ENCODE measurements around the gene ZMYND8.
"Not testable (repeated sequence)": the region's sequence is repeated elsewhere in the genome, so short reads cannot be mapped to it uniquely, and the experiment has no call there.

Gene ZMYND8

DNA sequence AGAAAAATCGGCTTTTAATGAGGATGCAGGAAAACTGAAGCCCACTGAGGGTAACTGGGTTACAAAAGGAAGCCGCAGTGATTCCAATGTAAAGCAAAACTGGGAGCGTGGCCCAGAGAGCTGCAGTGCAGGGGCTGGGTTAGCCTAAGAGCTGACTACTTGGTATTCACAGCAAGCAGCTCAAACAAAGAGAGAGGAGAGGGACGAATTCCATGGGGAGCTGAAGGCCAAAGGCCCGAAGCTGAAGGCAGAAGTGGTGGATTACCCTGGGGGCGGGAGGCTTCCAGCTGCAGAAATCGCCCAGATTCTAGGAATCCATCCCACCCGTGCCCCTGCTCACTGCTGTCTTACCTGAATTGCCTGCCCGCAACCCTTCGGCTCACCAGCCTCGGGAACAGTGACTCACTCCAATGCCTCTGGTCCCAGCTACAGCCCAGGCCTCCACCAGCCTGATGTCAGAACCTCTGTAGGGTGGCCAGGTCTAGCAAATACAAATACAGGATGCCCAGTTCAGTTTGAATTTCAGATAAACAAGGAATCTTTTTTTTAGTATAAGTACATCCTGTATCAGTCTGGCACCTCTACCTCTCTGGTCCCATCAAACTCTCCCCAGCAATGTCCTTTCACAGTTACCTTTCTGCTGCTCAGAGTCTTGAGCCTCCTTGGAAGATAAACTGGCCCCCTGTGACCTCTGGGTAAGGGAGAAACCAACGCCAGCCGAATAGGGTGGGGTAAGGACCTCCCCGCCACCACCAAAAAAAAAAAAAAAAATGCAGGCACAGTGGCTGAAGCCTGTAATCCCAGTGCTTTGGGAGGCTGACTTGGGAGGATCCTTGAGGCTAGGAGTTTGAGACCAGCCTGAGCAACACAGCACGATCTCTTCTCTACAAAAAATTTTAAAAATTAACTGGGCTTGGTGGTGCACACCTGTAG is 14.6 kb upstream of the ZMYND8 start:
- no peak for DNase-seq (ENCODE audit: extremely low spot score)

DNA sequence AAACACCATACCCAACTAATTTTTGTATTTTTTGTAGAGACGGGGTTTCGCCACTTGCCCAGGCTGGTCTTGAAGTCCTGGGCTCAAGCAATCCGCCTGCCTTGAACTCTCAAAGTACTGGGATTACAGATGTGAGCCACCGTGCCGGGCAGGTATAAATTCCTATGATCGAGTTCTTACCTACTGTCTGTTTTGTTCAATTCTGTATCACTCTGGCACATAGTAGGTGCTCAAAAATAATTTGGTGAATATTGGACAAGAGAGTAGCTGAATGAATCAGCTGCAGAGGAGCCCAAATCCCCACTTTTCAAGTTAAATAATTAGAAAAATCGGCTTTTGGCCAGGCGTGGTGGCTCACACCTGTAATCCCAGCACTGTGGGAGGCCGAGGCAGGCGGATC is 13.7 kb upstream of the ZMYND8 start:
- TF ChIP-seq, protein P1, sequence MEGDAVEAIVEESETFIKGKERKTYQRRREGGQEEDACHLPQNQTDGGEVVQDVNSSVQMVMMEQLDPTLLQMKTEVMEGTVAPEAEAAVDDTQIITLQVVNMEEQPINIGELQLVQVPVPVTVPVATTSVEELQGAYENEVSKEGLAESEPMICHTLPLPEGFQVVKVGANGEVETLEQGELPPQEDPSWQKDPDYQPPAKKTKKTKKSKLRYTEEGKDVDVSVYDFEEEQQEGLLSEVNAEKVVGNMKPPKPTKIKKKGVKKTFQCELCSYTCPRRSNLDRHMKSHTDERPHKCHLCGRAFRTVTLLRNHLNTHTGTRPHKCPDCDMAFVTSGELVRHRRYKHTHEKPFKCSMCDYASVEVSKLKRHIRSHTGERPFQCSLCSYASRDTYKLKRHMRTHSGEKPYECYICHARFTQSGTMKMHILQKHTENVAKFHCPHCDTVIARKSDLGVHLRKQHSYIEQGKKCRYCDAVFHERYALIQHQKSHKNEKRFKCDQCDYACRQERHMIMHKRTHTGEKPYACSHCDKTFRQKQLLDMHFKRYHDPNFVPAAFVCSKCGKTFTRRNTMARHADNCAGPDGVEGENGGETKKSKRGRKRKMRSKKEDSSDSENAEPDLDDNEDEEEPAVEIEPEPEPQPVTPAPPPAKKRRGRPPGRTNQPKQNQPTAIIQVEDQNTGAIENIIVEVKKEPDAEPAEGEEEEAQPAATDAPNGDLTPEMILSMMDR (IDR thresholded peaks at IDR 0.05; ENCODE audit: control extremely low read depth, extremely low read depth, low read depth, missing control alignments), result no peak
- ChIA-PET POLR2A (no interaction called here), CTCF (interaction anchor here (1.1 to 6.8 kb wide), 2 partner anchors 13 to 97 kb away, joined by 4 to 63 read pairs; no protein-coding TSS in a partner anchor)
- DNase-seq (ENCODE audit: extremely low spot score), result no peak

More for the DNA sequence above, 14.6 kb upstream of the ZMYND8 start:
- TF ChIP-seq, protein P1 (IDR thresholded peaks at IDR 0.05; ENCODE audit: control extremely low read depth, extremely low read depth, low read depth, missing control alignments), result no peak
- POLR2A ChIA-PET, result no interaction called here
- CTCF ChIA-PET, result interaction anchor here (1.1 to 6.8 kb wide), 3 partner anchors 13 to 98 kb away, joined by 4 to 63 read pairs (median 8); no protein-coding TSS in a partner anchor

DNA sequence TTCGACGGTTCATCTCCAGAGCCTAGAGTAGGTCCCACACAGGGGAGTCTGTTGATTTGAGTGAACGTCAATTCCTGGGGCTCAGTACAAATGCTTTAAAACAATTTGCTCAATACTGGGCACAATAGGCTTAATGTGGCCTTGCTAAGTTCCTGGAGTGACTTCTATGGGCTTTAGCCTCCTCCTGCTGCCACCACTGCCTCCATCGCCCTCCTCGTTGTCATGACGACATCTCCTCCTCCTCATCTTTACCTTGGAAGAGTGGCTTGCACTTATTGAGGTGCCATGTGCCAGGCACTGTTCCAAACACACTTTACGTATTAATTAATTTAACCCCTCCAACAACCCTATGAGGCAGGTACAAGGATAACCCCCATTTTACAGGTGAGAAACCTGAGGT is 11.8 kb upstream of the ZMYND8 start:
- CTCF ChIA-PET, result interaction anchor here (0.6 to 6.8 kb wide), 3 partner anchors 9 to 27 kb away, joined by 3 to 63 read pairs (median 5); no protein-coding TSS in a partner anchor
- TF ChIP-seq, protein P1 (IDR thresholded peaks at IDR 0.05; ENCODE audit: control extremely low read depth, extremely low read depth, low read depth, missing control alignments), result no peak
- DNase-seq (ENCODE audit: extremely low spot score), result no peak
- POLR2A ChIA-PET, result no interaction called here

DNA sequence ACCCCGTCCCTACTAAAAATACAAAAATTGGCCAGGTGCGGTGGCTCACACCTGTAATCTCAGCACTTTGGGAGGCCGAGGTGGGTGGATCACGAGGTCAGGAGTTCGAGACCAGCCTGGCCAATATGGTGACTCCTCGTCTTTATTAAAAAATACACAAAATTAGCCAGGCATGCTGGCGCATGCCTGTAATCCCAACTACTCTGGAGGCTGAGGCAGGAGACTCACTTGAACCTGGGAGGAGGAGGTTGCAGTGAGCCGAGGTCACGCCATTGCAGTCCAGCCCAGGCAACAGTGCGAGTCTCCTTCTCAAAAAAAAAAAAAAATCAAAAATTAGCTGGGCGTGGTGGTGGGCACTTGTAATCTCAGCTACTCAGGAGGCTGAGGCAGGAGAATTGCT is 9.8 kb upstream of the ZMYND8 start:
- POLR2A ChIA-PET; DNase-seq (ENCODE audit: extremely low spot score): not testable (repeated sequence)
- CTCF ChIA-PET, result interaction anchor here (1.3 to 1.9 kb wide), 5 partner anchors 10 to 160 kb away, joined by 3 to 13 read pairs (median 6); no protein-coding TSS in a partner anchor

DNA sequence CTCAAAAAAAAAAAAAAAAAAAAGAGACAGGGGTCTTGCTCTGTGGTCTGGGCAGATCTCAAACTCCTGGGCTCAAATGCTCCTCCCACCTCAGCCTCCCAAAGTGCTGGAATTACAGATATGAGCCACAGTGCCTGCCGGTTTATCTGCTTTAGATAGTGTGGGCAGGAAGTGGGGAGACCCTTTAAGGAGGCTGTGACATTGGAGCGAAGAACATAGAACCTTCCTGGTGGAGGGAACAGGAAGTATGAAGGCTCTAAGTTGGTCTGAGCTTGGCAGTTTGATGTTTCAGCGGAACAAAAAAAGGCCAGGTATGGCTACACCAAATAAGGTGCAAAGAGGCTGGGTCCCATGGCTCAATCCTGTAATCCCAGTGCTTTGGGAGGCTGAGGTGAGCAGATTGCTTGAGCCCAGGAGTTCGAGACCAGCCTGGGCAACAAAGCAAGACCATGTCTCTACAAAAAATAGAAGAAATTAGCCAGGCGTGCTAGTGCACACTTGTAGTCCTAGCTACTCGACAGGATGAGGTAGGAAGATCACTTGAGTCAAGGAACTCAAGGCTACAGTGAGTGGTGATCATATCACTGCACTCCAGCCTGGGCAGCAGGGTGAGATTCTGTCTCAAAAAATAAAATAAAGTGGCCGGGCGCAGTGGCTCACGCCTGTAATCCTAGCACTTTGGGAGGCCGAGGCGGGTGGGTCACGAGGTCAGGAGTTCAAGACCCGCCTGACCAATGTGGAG is 8.7 kb upstream of the ZMYND8 start:
- TF ChIP-seq, protein P1 (IDR thresholded peaks at IDR 0.05; ENCODE audit: control extremely low read depth, extremely low read depth, low read depth, missing control alignments), result no peak
- DNase-seq (ENCODE audit: extremely low spot score), result no peak
- ChIA-PET CTCF (interaction anchor here (0.8 to 1.3 kb wide), 2 partner anchors 12 to 18 kb away, joined by 3 read pairs; no protein-coding TSS in a partner anchor), POLR2A (interaction anchor here (0.7 kb wide), 1 partner anchor 1475 kb away, joined by 3 read pairs; no protein-coding TSS in a partner anchor)

DNA sequence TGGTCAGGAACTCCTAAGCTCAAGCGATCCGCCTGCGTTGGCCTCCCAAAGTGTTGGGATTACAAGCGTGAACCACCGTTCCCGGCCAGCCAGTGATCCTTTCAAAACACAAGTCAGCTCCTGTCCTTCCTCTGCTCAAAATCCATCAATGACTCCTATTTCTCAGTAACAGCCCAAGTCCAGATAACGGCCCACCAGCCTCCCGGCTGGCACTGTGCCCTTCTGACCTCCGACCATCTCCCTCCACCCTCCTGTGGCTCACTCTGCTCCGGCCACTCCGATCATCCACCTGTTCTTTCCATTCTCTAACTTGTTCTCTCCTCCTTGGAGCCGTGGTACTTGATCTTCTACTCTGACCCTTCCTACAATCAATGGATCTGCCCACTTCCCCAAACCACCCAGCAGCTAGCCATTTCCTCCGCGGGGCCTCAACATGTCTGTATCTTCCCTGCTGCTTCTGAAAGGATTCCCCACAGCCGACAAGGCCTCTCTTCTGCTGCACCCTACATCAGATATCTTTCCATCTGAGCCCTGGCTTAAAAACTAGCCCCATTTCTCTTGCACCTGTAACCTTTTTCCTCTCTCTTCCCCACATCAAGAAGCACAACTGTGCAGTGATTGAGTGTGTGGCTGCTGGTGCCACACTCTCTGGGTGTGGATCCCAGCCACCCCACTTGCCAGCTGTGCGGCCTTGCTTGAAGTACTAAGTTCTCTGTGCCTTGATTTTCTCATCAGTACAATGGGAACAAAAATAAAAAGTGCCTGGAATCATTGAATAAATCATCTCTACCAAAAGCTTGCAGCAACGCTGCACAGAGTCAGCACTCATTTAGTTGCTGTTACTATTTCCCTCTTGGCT is 6.1 kb upstream of the ZMYND8 start:
- DNase-seq (ENCODE audit: extremely low spot score), result no peak
- TF ChIP-seq, protein P1 (IDR thresholded peaks at IDR 0.05; ENCODE audit: control extremely low read depth, extremely low read depth, low read depth, missing control alignments), result no peak
- CTCF ChIA-PET, result interaction anchor here (1.1 to 14.0 kb wide), 5 partner anchors 12 to 271 kb away, joined by 3 to 203 read pairs (median 6); no protein-coding TSS in a partner anchor
- POLR2A ChIA-PET, result interaction anchor here (0.6 to 0.7 kb wide), 3 partner anchors 18 to 89 kb away, joined by 3 to 6 read pairs (median 3); no protein-coding TSS in a partner anchor
